Stimulated activated naive B cell treated with anti-CD40 and anti-IgM and Interleukin-4, amounts not matched to agents 10 μg/mL and 1 μg/mL and 100 μg/mL, for 72 hours (primary cell): ENCODE data around the gene SELP.
"Not testable (repeated sequence)": the region's sequence is repeated elsewhere in the genome, so short reads cannot be mapped to it uniquely, and the experiment has no call there.

ENCODE experiments used
- ATAC-seq, 2 donors: fragments of 150-1000 bp; cut with Tn5 transposase; replicated peaks; 2 replicates each; pipeline ENCODE4 v1.10.0; 2021; ENCODE audit warnings: moderate library complexity in 1 of 2
- DNase-seq: peaks from one replicate; pipeline ENCODE4 v3.0.0; 2021
- H3K27ac Mint-ChIP-seq: one replicate; pipeline ENCODE4 v1.8.0; 2022; ENCODE audit warnings: mild to moderate bottlenecking, mixed read lengths
- H3K27me3 Mint-ChIP-seq, 2 donors: one replicate each; pipeline ENCODE4 v1.8.0; 2022; ENCODE audit warnings: mixed read lengths in 2 of 2
- H3K36me3 Mint-ChIP-seq, 2 donors: one replicate each; pipeline ENCODE4 v1.8.0; 2022; ENCODE audit warnings: mixed read lengths in 2 of 2, mild to moderate bottlenecking in 1 of 2
- H3K4me1 Mint-ChIP-seq, 2 donors: one replicate each; pipeline ENCODE4 v1.8.0; 2022; ENCODE audit warnings: mixed read lengths in 2 of 2, mild to moderate bottlenecking in 1 of 2
- H3K4me3 Mint-ChIP-seq, 2 donors: one replicate each; pipeline ENCODE4 v1.8.0; 2022; ENCODE audit warnings: mild to moderate bottlenecking in 2 of 2, mixed read lengths in 2 of 2, moderate library complexity in 1 of 2
- H3K9me3 Mint-ChIP-seq, 2 donors: one replicate each; pipeline ENCODE4 v1.8.0; 2022; ENCODE audit warnings: mixed read lengths in 2 of 2, mild to moderate bottlenecking in 1 of 2

SELP gene

DNA sequence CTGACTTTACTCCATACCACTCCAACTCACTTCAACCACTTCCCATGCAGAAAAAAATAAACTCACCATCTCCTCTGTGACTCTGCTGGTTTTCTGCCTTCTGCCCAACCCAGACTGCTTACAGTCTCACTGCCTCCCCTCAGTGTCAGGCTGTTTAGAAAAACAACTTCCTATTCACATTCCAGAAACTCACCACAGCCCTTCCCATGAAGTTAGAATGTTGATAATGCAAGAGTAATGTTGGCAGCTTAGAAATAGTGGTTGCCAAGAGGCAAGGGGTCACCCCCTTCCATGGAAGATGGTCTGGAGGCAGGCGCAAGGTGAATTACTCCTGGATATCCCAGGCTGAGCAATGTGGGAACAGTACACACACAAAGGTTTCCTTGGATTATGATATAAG is at the start of gene SELP:
Gene SELP (minus strand): TSS at position 119 of the 400 bp plus-strand sequence. CDS start 50 bp downstream, at position 69.
- peaks cover 7 to 16% of the 10 kb centered on the region in 2 donors for H3K9me3 Mint-ChIP-seq
- no peak within 1 kb of the TSS for H3K27ac Mint-ChIP-seq
- H3K4me3 Mint-ChIP-seq = no peak within 1 kb of the TSS
- peaks cover 7 to 15% of the 10 kb centered on the region in 2 donors for H3K4me1 Mint-ChIP-seq
- H3K27me3 Mint-ChIP-seq = no peaks in the 10 kb centered on the region
- H3K36me3 Mint-ChIP-seq = peaks cover 6% of the 10 kb centered on the region in 2 donors
- no peak for ATAC-seq
- no peak for DNase-seq

DNA sequence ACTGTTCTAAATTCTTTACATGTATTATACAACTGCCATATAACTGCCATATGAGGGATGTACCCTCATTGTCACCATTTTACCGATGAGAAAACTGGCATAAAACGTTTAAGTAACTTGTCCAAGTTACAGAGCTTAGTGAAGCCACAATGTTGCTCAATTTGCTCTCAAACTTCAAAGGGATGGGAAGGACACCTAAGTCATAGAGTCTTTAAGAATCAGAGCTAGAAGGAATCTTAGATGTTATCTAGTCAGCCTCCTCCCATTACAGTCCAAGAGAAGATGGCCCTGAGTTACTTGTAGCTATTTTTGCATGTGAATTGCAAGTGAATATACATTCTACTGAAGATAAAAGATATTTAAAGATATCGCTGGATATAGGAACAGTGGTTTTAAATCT is 49.8 kb upstream of the SELP start:
- ATAC-seq (no peak), DNase-seq (no peak)
- Mint-ChIP-seq H3K36me3 (no peaks in the 10 kb centered on the region), H3K4me1 (peaks cover 36 to 69% of the 10 kb centered on the region in 2 donors), H3K27ac (peak overlapping the region; percentile 73), H3K9me3 (no peaks in the 10 kb centered on the region), H3K4me3 (no peak overlapping the region), H3K27me3 (no peaks in the 10 kb centered on the region)

DNA sequence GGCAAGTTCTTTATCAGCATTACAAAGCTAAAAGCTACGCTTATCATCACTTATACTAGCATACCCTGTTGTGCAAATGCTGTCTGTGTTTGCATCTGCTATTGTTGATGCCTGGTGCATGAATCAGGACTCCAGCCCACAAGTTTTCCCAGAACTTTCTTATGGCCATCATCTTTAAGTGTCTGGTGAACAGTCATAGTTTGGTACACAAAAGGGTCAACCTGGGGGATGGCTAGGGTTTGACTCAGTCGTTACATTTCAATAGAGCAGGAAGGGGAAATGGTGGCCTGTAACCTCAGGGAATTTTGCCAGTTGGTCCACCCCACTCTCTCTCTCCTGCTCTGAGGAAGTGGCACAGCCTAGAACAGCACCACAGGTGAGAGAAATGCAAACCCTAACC is 46.1 kb upstream of the SELP start:
- no peaks in the 10 kb centered on the region for H3K27me3 Mint-ChIP-seq
- DNase-seq = no peak

DNA sequence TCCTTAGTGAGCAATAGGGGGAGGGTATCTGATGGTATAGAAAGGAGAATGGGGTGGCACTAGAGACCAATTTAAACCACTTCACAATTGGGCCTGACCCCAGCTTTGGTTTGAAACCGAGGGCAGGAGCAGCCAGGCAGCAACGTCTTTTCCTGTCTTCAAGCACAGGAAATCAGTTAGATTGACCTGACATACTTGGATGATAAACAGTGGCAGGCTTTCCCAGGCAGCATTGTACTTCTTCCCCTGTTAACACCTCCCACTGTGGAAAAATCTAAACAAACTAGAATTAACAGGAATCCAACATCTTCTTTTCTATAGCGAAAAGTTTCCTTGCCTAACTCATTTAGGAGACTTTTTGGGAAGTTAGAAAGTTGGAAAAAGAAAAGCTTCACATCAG is 40.9 kb upstream of the SELP start:
- peak overlapping the region in 1 of 2 donors; percentile 13 for H3K4me3 Mint-ChIP-seq
- H3K4me1 Mint-ChIP-seq = peaks cover 45 to 67% of the 10 kb centered on the region in 2 donors
- H3K36me3 Mint-ChIP-seq = peaks cover 0 to 26% of the 10 kb centered on the region in 2 donors
- peak overlapping the region; percentile 78 for H3K27ac Mint-ChIP-seq
- H3K27me3 Mint-ChIP-seq = no peaks in the 10 kb centered on the region
- no peak for DNase-seq
- H3K9me3 Mint-ChIP-seq = peaks cover 7 to 10% of the 10 kb centered on the region in 2 donors
- ATAC-seq = no peak

More for the DNA sequence above, 46.1 kb upstream of the SELP start:
- peaks cover 33 to 69% of the 10 kb centered on the region in 2 donors for H3K4me1 Mint-ChIP-seq
- peaks cover 0 to 7% of the 10 kb centered on the region in 2 donors for H3K36me3 Mint-ChIP-seq
- peaks cover 7 to 10% of the 10 kb centered on the region in 2 donors for H3K9me3 Mint-ChIP-seq
- peak in 1 of 2 donors; percentile 15 for ATAC-seq
- peak overlapping the region; percentile 39 for H3K27ac Mint-ChIP-seq
- H3K4me3 Mint-ChIP-seq = peak overlapping the region in 1 of 2 donors; percentile 10

DNA sequence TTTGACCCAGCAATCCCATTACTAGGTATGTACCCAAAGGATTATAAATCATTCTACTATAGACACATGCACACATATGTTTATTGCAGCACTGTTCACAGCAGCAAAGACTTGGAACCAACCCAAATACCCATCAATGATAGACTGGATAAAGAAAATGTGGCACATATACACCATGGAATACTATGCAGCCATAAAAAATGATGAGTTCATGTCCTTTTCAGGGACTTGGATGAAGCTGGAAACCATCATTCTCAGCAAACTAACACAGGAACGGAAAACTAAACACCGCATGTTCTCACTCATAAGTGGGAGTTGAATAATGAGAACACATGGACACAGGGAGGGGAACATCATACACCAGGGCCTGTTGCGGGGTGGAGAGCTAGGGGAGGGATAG is 40.3 kb upstream of the SELP start:
- H3K27me3 Mint-ChIP-seq, DNase-seq, H3K4me3 Mint-ChIP-seq, ATAC-seq, H3K9me3 Mint-ChIP-seq: not testable (repeated sequence)
- Mint-ChIP-seq H3K36me3 (peaks cover 0 to 26% of the 10 kb centered on the region in 2 donors), H3K4me1 (peaks cover 42 to 62% of the 10 kb centered on the region in 2 donors), H3K27ac (peak overlapping the region; percentile 78)

DNA sequence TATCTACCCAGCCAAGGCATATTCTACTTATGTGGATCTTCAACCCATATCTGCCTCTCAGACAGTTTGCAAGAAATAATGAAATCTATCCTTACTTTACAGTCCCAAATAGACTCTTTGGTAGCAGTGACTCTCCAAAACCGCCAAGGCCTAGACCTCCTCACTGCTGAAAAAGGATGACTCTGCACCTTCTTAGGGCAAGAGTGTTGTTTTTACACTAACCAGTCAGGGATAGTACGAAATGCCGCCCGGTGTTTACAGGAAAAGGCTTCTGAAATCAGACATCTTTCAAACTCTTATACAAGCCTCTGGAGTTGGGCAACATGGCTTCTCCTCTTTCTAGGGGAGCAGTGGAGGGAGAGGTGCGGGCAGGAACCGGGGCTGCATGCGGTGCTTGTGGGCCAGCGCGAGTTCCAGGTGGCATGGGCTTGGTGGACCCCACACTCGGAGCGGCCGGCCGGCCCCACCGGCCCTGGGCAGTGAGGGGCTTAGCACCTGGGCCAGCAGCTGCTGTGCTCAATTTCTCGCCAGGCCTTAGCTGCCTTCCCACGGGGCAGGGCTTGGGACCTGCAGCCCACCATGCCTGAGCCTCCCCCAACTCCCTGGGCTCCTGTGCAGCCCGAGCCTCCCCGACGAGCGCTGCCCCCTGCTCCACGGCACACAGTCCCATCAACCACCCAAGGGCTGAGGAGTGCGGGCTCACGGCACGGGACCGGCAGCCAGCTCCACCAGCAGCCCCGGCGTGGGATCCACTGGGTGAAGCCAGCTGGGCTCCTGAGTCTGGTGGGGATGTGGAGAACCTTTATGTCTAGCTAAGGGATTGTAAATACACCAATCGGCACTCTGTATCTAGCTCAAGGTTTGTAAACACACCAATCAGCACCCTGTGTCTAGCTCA is 38.0 kb upstream of the SELP start:
- H3K9me3 Mint-ChIP-seq, DNase-seq, H3K27me3 Mint-ChIP-seq, ATAC-seq: not testable (repeated sequence)
- peaks cover 49 to 61% of the 10 kb centered on the region in 2 donors for H3K4me1 Mint-ChIP-seq
- H3K4me3 Mint-ChIP-seq = peak overlapping the region; percentile 75 to 78
- H3K27ac Mint-ChIP-seq = peak overlapping the region; percentile 91
- H3K36me3 Mint-ChIP-seq = peaks cover 0 to 21% of the 10 kb centered on the region in 2 donors

DNA sequence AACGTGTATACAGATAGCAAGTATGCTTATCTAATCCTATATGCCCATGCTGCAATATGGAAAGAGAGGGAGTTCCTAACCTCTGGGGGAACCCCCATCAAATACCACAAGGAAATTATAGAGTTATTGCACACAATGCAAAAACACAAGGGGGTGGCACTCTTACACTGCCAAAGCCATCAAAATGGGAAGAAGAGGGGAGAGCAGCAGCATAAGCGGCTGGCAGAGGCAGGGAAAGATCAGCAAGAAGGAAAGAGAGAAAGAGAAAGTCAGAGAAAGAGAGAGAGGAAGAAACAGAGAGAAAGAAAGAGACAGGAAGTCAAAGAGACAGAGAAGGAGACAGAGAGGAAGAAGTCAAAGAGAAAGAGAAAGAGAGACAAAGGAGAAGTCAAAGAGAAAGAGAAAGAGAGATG is 37.3 kb upstream of the SELP start:
- Mint-ChIP-seq H3K4me3 (peak overlapping the region; percentile 75 to 78), H3K4me1 (peaks cover 51 to 62% of the 10 kb centered on the region in 2 donors), H3K27ac (peak overlapping the region; percentile 91), H3K36me3 (peaks cover 0 to 22% of the 10 kb centered on the region in 2 donors)
- H3K9me3 Mint-ChIP-seq, DNase-seq, H3K27me3 Mint-ChIP-seq: not testable (repeated sequence)
- ATAC-seq = peak; percentile 90 to 91

DNA sequence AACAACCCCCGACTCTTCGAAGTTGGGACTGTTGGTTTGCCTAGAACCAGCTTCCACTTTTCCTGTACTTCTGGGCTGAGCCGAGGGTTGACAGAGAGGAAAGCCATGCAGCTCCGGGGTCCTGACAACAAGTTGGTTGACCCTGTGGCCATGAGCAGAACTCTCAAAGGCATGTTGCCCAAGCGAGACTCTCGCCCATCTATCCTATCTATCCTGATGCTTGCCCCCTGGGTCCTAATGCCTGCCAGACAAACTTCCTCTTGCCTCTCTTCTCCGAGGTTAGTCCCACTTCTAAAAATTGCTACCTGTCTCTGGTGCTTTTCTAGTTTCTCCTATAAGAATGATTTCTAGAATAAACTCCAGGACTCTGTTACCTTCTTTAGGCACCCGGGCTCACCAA is 32.8 kb upstream of the SELP start:
- not testable (repeated sequence) for ATAC-seq, H3K9me3 Mint-ChIP-seq, DNase-seq, H3K27me3 Mint-ChIP-seq
- Mint-ChIP-seq H3K4me3 (peak overlapping the region in 1 of 2 donors; percentile 81), H3K4me1 (peaks cover 53 to 57% of the 10 kb centered on the region in 2 donors), H3K36me3 (peaks cover 3 to 15% of the 10 kb centered on the region in 2 donors), H3K27ac (peak overlapping the region; percentile 89)

DNA sequence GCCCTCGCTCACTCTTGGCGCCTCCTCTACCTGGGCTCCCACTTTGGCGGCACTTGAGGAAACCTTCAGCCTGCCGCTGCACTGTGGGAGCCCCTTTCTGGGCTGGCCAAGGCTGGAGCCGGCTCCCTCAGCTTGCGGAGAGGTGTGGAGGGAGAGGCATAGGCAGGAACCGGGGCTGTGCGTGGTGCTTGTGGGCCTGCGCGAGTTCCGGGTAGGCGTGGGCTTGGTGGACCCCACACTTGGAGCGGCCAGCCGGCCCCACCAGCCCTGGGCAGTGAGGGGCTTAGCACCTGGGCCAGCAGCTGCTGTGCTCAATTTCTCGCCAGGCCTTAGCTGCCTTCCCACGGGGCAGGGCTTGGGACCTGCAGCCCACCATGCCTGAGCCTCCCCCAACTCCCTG is 31.1 kb upstream of the SELP start:
- not testable (repeated sequence) for ATAC-seq, H3K27me3 Mint-ChIP-seq, H3K4me3 Mint-ChIP-seq, DNase-seq
- H3K27ac Mint-ChIP-seq = peak overlapping the region; percentile 37
- peaks cover 6 to 13% of the 10 kb centered on the region in 2 donors for H3K9me3 Mint-ChIP-seq
- H3K4me1 Mint-ChIP-seq = peaks cover 53 to 61% of the 10 kb centered on the region in 2 donors
- H3K36me3 Mint-ChIP-seq = peaks cover 7 to 14% of the 10 kb centered on the region in 2 donors

DNA sequence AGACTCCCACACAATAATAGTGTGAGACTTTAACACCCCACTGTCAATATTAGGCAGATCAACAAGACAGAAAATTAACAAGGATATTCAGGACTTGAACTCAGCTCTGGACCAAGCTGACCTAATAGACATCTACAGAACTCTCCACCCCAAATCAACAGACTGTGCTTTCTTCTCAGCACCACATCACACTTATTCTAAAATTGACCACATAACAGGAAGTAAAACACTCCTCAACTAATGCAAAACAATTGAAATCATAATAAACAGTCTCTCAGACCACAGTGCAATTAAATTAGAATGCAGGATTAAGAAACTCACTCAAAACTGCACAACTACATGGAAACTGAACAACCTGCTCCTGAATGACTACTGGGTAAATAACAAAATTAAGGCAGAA is 28.9 kb upstream of the SELP start:
- Mint-ChIP-seq H3K36me3 (peaks cover 7 to 14% of the 10 kb centered on the region in 2 donors), H3K27ac (peak overlapping the region; percentile 72), H3K9me3 (peaks cover 6 to 15% of the 10 kb centered on the region in 2 donors), H3K4me1 (peaks cover 58 to 76% of the 10 kb centered on the region in 2 donors)
- not testable (repeated sequence) for H3K4me3 Mint-ChIP-seq, ATAC-seq, DNase-seq, H3K27me3 Mint-ChIP-seq

DNA sequence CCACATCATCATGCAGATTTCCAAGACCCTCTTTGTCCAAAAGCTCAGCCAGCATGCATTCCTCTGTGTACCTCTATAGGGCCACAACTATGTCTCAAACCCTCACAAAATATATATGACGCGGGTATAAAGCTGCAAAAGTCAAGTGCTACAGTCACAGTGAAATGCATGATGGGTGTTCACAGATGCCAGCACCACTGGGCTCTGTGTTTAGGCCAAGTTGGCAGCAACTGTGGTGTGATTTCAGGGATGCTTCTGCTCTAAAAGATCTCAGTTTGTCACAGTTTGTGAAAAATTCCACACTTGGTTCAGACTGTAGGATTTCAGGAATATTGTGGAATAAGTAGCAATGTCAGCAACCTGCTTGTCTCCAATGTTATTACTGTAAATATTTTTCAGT is 23.9 kb upstream of the SELP start:
- ATAC-seq = no peak
- H3K36me3 Mint-ChIP-seq = peaks cover 4 to 7% of the 10 kb centered on the region in 2 donors
- H3K9me3 Mint-ChIP-seq = peaks cover 12 to 13% of the 10 kb centered on the region in 2 donors
- H3K4me1 Mint-ChIP-seq = peaks cover 35 to 49% of the 10 kb centered on the region in 2 donors
- no peaks in the 10 kb centered on the region for H3K27me3 Mint-ChIP-seq
- DNase-seq = no peak
- no peak overlapping the region for H3K27ac Mint-ChIP-seq
- no peak overlapping the region for H3K4me3 Mint-ChIP-seq

DNA sequence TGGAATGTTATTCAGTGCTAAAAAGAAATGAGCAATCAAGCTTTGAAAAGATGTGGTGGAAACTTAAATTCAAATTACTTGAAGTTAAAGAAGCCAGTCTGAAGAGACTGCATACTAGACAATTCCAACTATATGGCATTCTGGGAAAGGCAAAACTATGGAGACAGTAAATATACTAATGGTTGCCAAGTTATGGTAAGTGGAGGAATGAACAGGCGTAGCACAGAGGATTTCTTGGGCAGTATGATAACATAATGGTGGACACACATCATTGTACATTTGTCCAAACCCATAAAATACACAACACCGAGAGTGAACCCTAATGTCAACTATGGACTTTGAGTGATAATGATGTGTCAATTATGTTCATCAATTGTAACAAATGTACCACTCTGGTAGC is 21.1 kb upstream of the SELP start:
- Mint-ChIP-seq H3K4me3 (no peak overlapping the region), H3K27me3 (no peaks in the 10 kb centered on the region), H3K36me3 (peaks cover 2 to 3% of the 10 kb centered on the region in 2 donors), H3K4me1 (peaks cover 23 to 36% of the 10 kb centered on the region in 2 donors), H3K9me3 (peaks cover 10 to 13% of the 10 kb centered on the region in 2 donors), H3K27ac (no peak overlapping the region)
- DNase-seq (no peak), ATAC-seq (no peak)

DNA sequence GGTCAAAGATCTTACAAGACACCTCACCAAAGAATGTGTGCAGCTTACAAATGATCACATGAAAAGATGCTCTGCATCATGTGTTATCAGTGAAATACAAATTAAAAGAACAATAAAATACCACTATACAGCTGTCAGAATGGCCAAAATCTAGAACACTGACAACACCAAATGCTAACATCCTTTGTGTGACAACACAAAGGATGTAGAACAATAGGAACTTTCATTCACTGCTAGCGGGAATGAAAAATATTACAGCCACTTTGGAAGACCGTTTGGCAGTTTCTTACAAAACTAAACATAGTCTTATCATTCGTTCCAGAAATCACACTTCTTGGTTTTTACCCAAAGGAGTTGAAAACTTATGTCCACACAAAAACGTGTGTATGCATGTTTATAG is 20.6 kb upstream of the SELP start:
- ATAC-seq = no peak
- Mint-ChIP-seq H3K9me3 (peaks cover 10 to 13% of the 10 kb centered on the region in 2 donors), H3K27ac (no peak overlapping the region), H3K27me3 (no peaks in the 10 kb centered on the region), H3K4me1 (peaks cover 19 to 31% of the 10 kb centered on the region in 2 donors), H3K36me3 (peaks cover 2 to 3% of the 10 kb centered on the region in 2 donors), H3K4me3 (no peak overlapping the region)
- no peak for DNase-seq

DNA sequence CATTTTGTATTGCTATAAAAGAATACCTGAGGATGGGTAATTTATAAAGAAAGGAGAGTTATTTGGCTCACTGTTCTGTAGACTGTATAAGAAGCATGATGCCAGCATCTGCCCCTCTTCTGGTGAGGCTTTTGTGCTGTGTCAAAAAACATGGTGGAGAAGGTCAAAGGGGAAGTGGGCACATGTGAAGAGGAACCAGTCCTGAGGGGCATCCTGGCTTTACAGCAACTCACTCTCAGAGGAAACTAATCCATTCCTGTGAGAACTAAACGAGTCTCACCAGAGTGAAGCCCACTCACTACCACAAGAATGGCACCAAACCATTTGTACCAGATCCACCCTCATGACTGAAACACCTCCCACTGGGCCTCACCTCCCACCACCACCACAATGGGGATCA is 18.8 kb upstream of the SELP start:
- Mint-ChIP-seq H3K9me3 (peaks cover 8 to 13% of the 10 kb centered on the region in 2 donors), H3K4me3 (no peak overlapping the region), H3K4me1 (peaks cover 13 to 18% of the 10 kb centered on the region in 2 donors), H3K27me3 (no peaks in the 10 kb centered on the region), H3K36me3 (peaks cover 2 to 3% of the 10 kb centered on the region in 2 donors), H3K27ac (peak overlapping the region; percentile 48)
- no peak for DNase-seq
- ATAC-seq = peak; percentile 85
